Measurements from ENCODE around the gene C22orf31.

C22orf31 gene

GRCh38 chr22:29061773-29062172 lies at the start of gene C22orf31:
C22orf31 (minus strand) TSS chr22:29061831; CDS start chr22:29061792, 39 bp downstream.
- no peak within 1 kb of the TSS for H3K27ac ChIP-seq (ENCODE audit: extremely low read depth, low read depth, low read length)
- no peak within 1 kb of the TSS for H3K4me3 ChIP-seq (ENCODE audit: low read depth, low read length)
- TF ChIP-seq ZNF366 (tag by site-specific recombination; conservative IDR thresholded peaks at IDR 0.05) = 0 out of 2 replicates have a peak, but pooled peaks have one; percentile 35
- no peak for TF ChIP-seq TRIM28 (IDR thresholded peaks at IDR 0.05; ENCODE audit: borderline replicate concordance, low read length)
- TF ChIP-seq ZNF10 (tag by site-specific recombination; IDR thresholded peaks at IDR 0.05) = no peak
- 0 out of 2 replicates have a peak, but pooled peaks have one; percentile 45 for TF ChIP-seq KLF9 (tag by site-specific recombination; IDR thresholded peaks at IDR 0.05; ENCODE audit: low read depth)
- peak; percentile 95 for TF ChIP-seq ZBTB21 (tag by site-specific recombination; IDR thresholded peaks at IDR 0.05)
- TF ChIP-seq KLF1 (tag by site-specific recombination; IDR thresholded peaks at IDR 0.05) = peak; percentile 39; the same call in 1 of the 2 replicates
- TF ChIP-seq EGR2 (tag by site-specific recombination; IDR thresholded peaks at IDR 0.05; ENCODE audit: low read depth) = peak; percentile 96
- peak; percentile 42; the same call in 1 of the 2 replicates for TF ChIP-seq ZNF2 (tag by site-specific recombination; IDR thresholded peaks at IDR 0.05)
- TF ChIP-seq ZNF335 (tag by site-specific recombination; conservative IDR thresholded peaks at IDR 0.05) = peak; percentile 83
- TF ChIP-seq KLF16 (tag by site-specific recombination; IDR thresholded peaks at IDR 0.05) = peak; percentile 56; the same call in 1 of the 2 replicates
- 0 out of 2 replicates have a peak, but pooled peaks have one; percentile 13 for TF ChIP-seq SP7 (tag by site-specific recombination; IDR thresholded peaks at IDR 0.05)
- TF ChIP-seq ZNF433 (tag by site-specific recombination; IDR thresholded peaks at IDR 0.05; ENCODE audit: low read depth) = no peak
- 0 out of 2 replicates have a peak, but pooled peaks have one; percentile 61 for TF ChIP-seq ZEB2 (tag by site-specific recombination; IDR thresholded peaks at IDR 0.05)
- peak; percentile 94 for TF ChIP-seq ATF2 (tag by site-specific recombination; IDR thresholded peaks at IDR 0.05; ENCODE audit: low read depth)
- TF ChIP-seq, protein P1, sequence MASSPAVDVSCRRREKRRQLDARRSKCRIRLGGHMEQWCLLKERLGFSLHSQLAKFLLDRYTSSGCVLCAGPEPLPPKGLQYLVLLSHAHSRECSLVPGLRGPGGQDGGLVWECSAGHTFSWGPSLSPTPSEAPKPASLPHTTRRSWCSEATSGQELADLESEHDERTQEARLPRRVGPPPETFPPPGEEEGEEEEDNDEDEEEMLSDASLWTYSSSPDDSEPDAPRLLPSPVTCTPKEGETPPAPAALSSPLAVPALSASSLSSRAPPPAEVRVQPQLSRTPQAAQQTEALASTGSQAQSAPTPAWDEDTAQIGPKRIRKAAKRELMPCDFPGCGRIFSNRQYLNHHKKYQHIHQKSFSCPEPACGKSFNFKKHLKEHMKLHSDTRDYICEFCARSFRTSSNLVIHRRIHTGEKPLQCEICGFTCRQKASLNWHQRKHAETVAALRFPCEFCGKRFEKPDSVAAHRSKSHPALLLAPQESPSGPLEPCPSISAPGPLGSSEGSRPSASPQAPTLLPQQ (tag by site-specific recombination; IDR thresholded peaks at IDR 0.05) = peak; percentile 30; the same call in 1 of the 2 replicates
- TF ChIP-seq ZNF629 (tag by site-specific recombination; IDR thresholded peaks at IDR 0.05) = peak; percentile 93
- no peak for TF ChIP-seq HOXA7 (CRISPR knock-in tag; IDR thresholded peaks at IDR 0.05; ENCODE audit: borderline replicate concordance)
- TF ChIP-seq ZFHX2 (tag by site-specific recombination; conservative IDR thresholded peaks at IDR 0.05) = peak; percentile 98
- H3K9me3 ChIP-seq (ENCODE audit: control insufficient read depth, insufficient read depth, low read depth, low read length) = no peaks in the 10 kb centered on the region
- POLR2A ChIA-PET = interaction anchor here (0.6 to 0.7 kb wide), 2 partner anchors 8 to 9 kb away, joined by 3 to 4 read pairs; no protein-coding TSS in a partner anchor
- CTCF ChIA-PET = interaction anchor here (0.8 to 1.9 kb wide), 4 partner anchors 15 to 206 kb away, joined by 3 to 7 read pairs (median 4); no protein-coding TSS in a partner anchor
- H3K4me1 ChIP-seq (ENCODE audit: control insufficient read depth, insufficient read depth, low read length) = no peaks in the 10 kb centered on the region; the same call in 1 of the 2 replicates
- H3K36me3 ChIP-seq (ENCODE audit: control insufficient read depth in 2 of 2, insufficient read depth in 1 of 2, low read length in 2 of 2) = no peaks in the 10 kb centered on the region

GRCh38 chr22:29110946-29111345 lies 49.3 kb upstream of the C22orf31 start:
- POLR2A ChIA-PET = no interaction called here
- CTCF ChIA-PET = interaction anchor here (0.6 to 0.9 kb wide), 2 partner anchors 24 to 43 kb away, joined by 4 to 6 read pairs; no protein-coding TSS in a partner anchor
- H3K36me3 ChIP-seq (ENCODE audit: control insufficient read depth in 2 of 2, insufficient read depth in 1 of 2, low read length in 2 of 2) = no peaks in the 10 kb centered on the region
- H3K9me3 ChIP-seq (ENCODE audit: control insufficient read depth, insufficient read depth, low read depth, low read length) = no peaks in the 10 kb centered on the region
- TF ChIP-seq ZSCAN23 (tag by site-specific recombination; IDR thresholded peaks at IDR 0.05) (no peak), ZNF121 (tag by site-specific recombination; IDR thresholded peaks at IDR 0.05) (peak; percentile 94), KLF10 (tag by site-specific recombination; IDR thresholded peaks at IDR 0.05) (no peak)
- H3K4me1 ChIP-seq (ENCODE audit: control insufficient read depth, insufficient read depth, low read length) = peaks cover 8% of the 10 kb centered on the region; the same call in 1 of the 2 replicates
- H3K27ac ChIP-seq (ENCODE audit: extremely low read depth, low read depth, low read length) = no peak overlapping the region
- H3K4me3 ChIP-seq (ENCODE audit: low read depth, low read length) = no peak overlapping the region
